ENCODE data around the gene CDK17.

GRCh38 chr12:96294831-96295230, 105.4 kb downstream of the CDK17 start:
- no peak for TF ChIP-seq CTCF (IDR thresholded peaks at IDR 0.05 in 2 of 3, conservative IDR thresholded peaks at IDR 0.05 in 1 of 3; ENCODE audit: borderline replicate concordance in 1 of 3, insufficient read depth in 1 of 3, low read depth in 2 of 3, low read length in 2 of 3)
- no peak for TF ChIP-seq CBX3 (IDR thresholded peaks at IDR 0.05; ENCODE audit: low read depth)
- no peak for TF ChIP-seq SP1 (IDR thresholded peaks at IDR 0.05; ENCODE audit: low read depth)
- TF ChIP-seq RAD21 (IDR thresholded peaks at IDR 0.05; ENCODE audit: low read depth), result no peak
- TF ChIP-seq EZH2 (IDR thresholded peaks at IDR 0.05), result no peak
- TF ChIP-seq ZNF274 (IDR thresholded peaks at IDR 0.05; ENCODE audit: low read depth, low read length), result no peak

Data from HCT116 (cell line).